ENCODE measurements around the gene KRT28. TPM values are rescaled to one million over a fixed set of nuclear protein-coding genes. Genes with fewer than 3 reads are reported as not detected.

The KRT28 gene
- total and polyA plus RNA-seq, 2 of the 13 experiments (the other 11 are each of a cell fraction or from before 2014, with no cell fraction given) = not detected

DNA sequence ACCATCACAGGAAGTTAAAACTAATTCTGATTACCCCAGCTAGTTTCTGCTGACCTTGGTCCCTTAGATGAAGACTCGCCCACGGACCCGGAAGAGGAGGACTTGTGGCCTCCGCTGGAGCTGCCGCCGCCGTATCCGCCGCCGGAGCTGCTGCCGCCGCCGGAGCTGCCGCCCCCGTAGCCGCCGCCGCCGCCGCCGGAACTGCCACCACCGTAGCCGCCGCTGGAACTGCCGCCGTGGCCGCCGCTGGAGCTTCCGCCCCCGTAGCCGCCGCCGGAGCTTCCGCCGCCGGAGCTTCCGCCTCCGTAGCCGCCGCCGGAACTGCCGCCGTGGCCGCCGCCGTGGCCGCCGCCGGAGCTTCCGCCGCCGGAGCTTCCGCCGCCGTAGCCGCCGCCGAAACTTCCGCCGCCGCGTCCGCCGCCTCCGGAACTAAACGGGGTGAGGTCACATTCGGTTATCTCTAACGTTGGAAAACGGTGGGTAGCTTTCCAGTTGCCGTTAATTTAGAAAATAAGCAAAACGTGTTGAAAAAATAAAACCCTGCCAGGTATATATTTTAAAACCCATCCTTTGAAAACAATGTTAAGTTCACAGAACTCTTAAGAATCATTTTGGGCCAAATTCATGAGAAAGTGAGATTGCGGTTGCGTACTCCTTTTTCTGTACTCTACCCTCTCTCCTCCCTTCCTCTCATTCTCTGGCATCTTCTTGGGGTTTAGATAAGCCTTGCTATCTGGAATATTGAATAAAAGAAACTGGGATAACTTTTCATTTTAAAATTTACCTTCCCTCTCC, 19.2 kb upstream of the KRT28 start (continued):
- TF ChIP-seq, protein P1, sequence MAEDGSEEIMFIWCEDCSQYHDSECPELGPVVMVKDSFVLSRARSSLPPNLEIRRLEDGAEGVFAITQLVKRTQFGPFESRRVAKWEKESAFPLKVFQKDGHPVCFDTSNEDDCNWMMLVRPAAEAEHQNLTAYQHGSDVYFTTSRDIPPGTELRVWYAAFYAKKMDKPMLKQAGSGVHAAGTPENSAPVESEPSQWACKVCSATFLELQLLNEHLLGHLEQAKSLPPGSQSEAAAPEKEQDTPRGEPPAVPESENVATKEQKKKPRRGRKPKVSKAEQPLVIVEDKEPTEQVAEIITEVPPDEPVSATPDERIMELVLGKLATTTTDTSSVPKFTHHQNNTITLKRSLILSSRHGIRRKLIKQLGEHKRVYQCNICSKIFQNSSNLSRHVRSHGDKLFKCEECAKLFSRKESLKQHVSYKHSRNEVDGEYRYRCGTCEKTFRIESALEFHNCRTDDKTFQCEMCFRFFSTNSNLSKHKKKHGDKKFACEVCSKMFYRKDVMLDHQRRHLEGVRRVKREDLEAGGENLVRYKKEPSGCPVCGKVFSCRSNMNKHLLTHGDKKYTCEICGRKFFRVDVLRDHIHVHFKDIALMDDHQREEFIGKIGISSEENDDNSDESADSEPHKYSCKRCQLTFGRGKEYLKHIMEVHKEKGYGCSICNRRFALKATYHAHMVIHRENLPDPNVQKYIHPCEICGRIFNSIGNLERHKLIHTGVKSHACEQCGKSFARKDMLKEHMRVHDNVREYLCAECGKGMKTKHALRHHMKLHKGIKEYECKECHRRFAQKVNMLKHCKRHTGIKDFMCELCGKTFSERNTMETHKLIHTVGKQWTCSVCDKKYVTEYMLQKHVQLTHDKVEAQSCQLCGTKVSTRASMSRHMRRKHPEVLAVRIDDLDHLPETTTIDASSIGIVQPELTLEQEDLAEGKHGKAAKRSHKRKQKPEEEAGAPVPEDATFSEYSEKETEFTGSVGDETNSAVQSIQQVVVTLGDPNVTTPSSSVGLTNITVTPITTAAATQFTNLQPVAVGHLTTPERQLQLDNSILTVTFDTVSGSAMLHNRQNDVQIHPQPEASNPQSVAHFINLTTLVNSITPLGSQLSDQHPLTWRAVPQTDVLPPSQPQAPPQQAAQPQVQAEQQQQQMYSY (CRISPR knock-in tag; IDR thresholded peaks at IDR 0.05) = peak; percentile 3; the same call in 1 of the 2 replicates
- TF ChIP-seq KMT2A (CRISPR knock-in tag; IDR thresholded peaks at IDR 0.05) (no peak; the same call in 1 of the 2 replicates), PITX1 (CRISPR knock-in tag; IDR thresholded peaks at IDR 0.05) (no peak), ZKSCAN8 (CRISPR knock-in tag; IDR thresholded peaks at IDR 0.05; ENCODE audit: borderline replicate concordance) (0 out of 2 replicates have a peak, but pooled peaks have one; percentile 8), ZNF816 (CRISPR knock-in tag; IDR thresholded peaks at IDR 0.05; ENCODE audit: borderline replicate concordance) (0 out of 2 replicates have a peak, but pooled peaks have one; percentile 57), MAFF (IDR thresholded peaks at IDR 0.05; ENCODE audit: low read depth, low read length) (peak; percentile 6; the same call in 1 of the 2 replicates), NAIF1 (CRISPR knock-in tag; IDR thresholded peaks at IDR 0.05; ENCODE audit: borderline replicate concordance) (no peak), THAP11 (CRISPR knock-in tag; IDR thresholded peaks at IDR 0.05) (peak; percentile 85), HES4 (CRISPR knock-in tag; IDR thresholded peaks at IDR 0.05; ENCODE audit: borderline replicate concordance) (peak; percentile 73; the same call in 1 of the 2 replicates), FOXJ3 (CRISPR knock-in tag; IDR thresholded peaks at IDR 0.05; ENCODE audit: borderline replicate concordance) (no peak; the same call in 1 of the 2 replicates), ZFYVE20 (CRISPR knock-in tag; IDR thresholded peaks at IDR 0.05; ENCODE audit: borderline replicate concordance, low read depth) (no peak), ZNF441 (CRISPR knock-in tag; IDR thresholded peaks at IDR 0.05; ENCODE audit: borderline replicate concordance) (peak; percentile 37; the same call in 1 of the 2 replicates), ZBTB42 (CRISPR knock-in tag; IDR thresholded peaks at IDR 0.05) (no peak), HNRNPLL (IDR thresholded peaks at IDR 0.05; ENCODE audit: low read depth, low read length, poor library complexity, severe bottlenecking) (peak; percentile 97)
- TF ChIP-seq, protein P2, sequence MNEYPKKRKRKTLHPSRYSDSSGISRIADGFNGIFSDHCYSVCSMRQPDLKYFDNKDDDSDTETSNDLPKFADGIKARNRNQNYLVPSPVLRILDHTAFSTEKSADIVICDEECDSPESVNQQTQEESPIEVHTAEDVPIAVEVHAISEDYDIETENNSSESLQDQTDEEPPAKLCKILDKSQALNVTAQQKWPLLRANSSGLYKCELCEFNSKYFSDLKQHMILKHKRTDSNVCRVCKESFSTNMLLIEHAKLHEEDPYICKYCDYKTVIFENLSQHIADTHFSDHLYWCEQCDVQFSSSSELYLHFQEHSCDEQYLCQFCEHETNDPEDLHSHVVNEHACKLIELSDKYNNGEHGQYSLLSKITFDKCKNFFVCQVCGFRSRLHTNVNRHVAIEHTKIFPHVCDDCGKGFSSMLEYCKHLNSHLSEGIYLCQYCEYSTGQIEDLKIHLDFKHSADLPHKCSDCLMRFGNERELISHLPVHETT (CRISPR knock-in tag; conservative IDR thresholded peaks at IDR 0.05) = peak; percentile 99
- TF ChIP-seq, protein P3, sequence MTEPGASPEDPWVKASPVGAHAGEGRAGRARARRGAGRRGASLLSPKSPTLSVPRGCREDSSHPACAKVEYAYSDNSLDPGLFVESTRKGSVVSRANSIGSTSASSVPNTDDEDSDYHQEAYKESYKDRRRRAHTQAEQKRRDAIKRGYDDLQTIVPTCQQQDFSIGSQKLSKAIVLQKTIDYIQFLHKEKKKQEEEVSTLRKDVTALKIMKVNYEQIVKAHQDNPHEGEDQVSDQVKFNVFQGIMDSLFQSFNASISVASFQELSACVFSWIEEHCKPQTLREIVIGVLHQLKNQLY (CRISPR knock-in tag; IDR thresholded peaks at IDR 0.05) = no peak
- TF ChIP-seq, protein P4, sequence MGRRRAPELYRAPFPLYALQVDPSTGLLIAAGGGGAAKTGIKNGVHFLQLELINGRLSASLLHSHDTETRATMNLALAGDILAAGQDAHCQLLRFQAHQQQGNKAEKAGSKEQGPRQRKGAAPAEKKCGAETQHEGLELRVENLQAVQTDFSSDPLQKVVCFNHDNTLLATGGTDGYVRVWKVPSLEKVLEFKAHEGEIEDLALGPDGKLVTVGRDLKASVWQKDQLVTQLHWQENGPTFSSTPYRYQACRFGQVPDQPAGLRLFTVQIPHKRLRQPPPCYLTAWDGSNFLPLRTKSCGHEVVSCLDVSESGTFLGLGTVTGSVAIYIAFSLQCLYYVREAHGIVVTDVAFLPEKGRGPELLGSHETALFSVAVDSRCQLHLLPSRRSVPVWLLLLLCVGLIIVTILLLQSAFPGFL (CRISPR knock-in tag; IDR thresholded peaks at IDR 0.05) = no peak
- TF ChIP-seq, protein P5, sequence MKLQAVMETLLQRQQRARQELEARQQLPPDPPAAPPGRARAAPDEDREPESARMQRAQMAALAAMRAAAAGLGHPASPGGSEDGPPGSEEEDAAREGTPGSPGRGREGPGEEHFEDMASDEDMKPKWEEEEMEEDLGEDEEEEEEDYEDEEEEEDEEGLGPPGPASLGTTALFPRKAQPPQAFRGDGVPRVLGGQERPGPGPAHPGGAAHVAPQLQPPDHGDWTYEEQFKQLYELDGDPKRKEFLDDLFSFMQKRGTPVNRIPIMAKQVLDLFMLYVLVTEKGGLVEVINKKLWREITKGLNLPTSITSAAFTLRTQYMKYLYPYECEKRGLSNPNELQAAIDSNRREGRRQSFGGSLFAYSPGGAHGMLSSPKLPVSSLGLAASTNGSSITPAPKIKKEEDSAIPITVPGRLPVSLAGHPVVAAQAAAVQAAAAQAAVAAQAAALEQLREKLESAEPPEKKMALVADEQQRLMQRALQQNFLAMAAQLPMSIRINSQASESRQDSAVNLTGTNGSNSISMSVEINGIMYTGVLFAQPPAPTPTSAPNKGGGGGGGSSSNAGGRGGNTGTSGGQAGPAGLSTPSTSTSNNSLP (IDR thresholded peaks at IDR 0.05; ENCODE audit: low read depth, low read length) = 0 out of 2 replicates have a peak, but pooled peaks have one; percentile 11
